ENCODE measurements around the gene SETD3. TPM values are rescaled to one million over a fixed set of nuclear protein-coding genes. Genes with fewer than 3 reads are reported as not detected.

The SETD3 gene
- total RNA-seq, 1 experiment from 2014 or later: 90.3 TPM

GRCh38 chr14:99473458-99473857 is 7.2 kb downstream of the SETD3 start:
- peaks cover 100% of the 10 kb centered on the region for H3K79me2 ChIP-seq (ENCODE audit: low read length)
- H3K36me3 ChIP-seq (ENCODE audit: insufficient read depth, low read length): 0 out of 2 replicates have a peak, but pooled peaks cover 6% of the 10 kb centered on the region
- H3K27me3 ChIP-seq (ENCODE audit: low read length): no peaks in the 10 kb centered on the region
- H3K9me3 ChIP-seq (ENCODE audit: low read length): no peaks in the 10 kb centered on the region
- no peaks in the 10 kb centered on the region for H3K9me2 ChIP-seq (replicated peaks; ENCODE audit: insufficient read depth, low read length)
- peak overlapping the region; percentile 58 for H3K4me2 ChIP-seq (ENCODE audit: low read depth, low read length, poor library complexity, severe bottlenecking)
- H3K4me1 ChIP-seq (ENCODE audit: low read length): peaks cover 97% of the 10 kb centered on the region
- H4K20me1 ChIP-seq (ENCODE audit: insufficient read depth, low read depth, low read length): peaks cover 54% of the 10 kb centered on the region
- no peak overlapping the region for H2AFZ ChIP-seq (ENCODE audit: low read length)
- DNase-seq: no peak
- H3K27ac ChIP-seq (ENCODE audit: low read length): peak overlapping the region; percentile 23
- H3K4me3 ChIP-seq (ENCODE audit: low read length): peak overlapping the region; percentile 1; the same call in 1 of the 2 replicates
- H3K9ac ChIP-seq (ENCODE audit: low read length): peak overlapping the region; percentile 36

GRCh38 chr14:99472937-99473336 is 7.7 kb downstream of the SETD3 start:
- peak overlapping the region; percentile 1; the same call in 1 of the 2 replicates for H3K4me3 ChIP-seq (ENCODE audit: low read length)
- peaks cover 100% of the 10 kb centered on the region for H3K79me2 ChIP-seq (ENCODE audit: low read length)
- no peak overlapping the region; the same call in 1 of the 2 replicates for H3K9ac ChIP-seq (ENCODE audit: low read length)
- H2AFZ ChIP-seq (ENCODE audit: low read length): no peak overlapping the region
- peak overlapping the region; percentile 58 for H3K4me2 ChIP-seq (ENCODE audit: low read depth, low read length, poor library complexity, severe bottlenecking)
- H3K9me2 ChIP-seq (replicated peaks; ENCODE audit: insufficient read depth, low read length): no peaks in the 10 kb centered on the region
- peaks cover 58% of the 10 kb centered on the region for H4K20me1 ChIP-seq (ENCODE audit: insufficient read depth, low read depth, low read length)
- peak overlapping the region; percentile 23 for H3K27ac ChIP-seq (ENCODE audit: low read length)
- no peaks in the 10 kb centered on the region for H3K9me3 ChIP-seq (ENCODE audit: low read length)
- H3K4me1 ChIP-seq (ENCODE audit: low read length): peaks cover 97% of the 10 kb centered on the region
- DNase-seq: no peak
- 0 out of 2 replicates have a peak, but pooled peaks cover 6% of the 10 kb centered on the region for H3K36me3 ChIP-seq (ENCODE audit: insufficient read depth, low read length)
- H3K27me3 ChIP-seq (ENCODE audit: low read length): no peaks in the 10 kb centered on the region

- no peak for DNase-seq
- peak overlapping the region; percentile 58 for H3K4me2 ChIP-seq (ENCODE audit: low read depth, low read length, poor library complexity, severe bottlenecking)
- H3K4me3 ChIP-seq (ENCODE audit: low read length): no peak overlapping the region
- H4K20me1 ChIP-seq (ENCODE audit: insufficient read depth, low read depth, low read length): peaks cover 68% of the 10 kb centered on the region
- H3K27ac ChIP-seq (ENCODE audit: low read length): peak overlapping the region; percentile 23; the same call in 1 of the 2 replicates
- no peaks in the 10 kb centered on the region for H3K9me2 ChIP-seq (replicated peaks; ENCODE audit: insufficient read depth, low read length)
- no peak overlapping the region for H2AFZ ChIP-seq (ENCODE audit: low read length)
- no peaks in the 10 kb centered on the region for H3K9me3 ChIP-seq (ENCODE audit: low read length)
- 0 out of 2 replicates have a peak, but pooled peaks cover 6% of the 10 kb centered on the region for H3K36me3 ChIP-seq (ENCODE audit: insufficient read depth, low read length)
- no peaks in the 10 kb centered on the region for H3K27me3 ChIP-seq (ENCODE audit: low read length)
- no peak overlapping the region for H3K9ac ChIP-seq (ENCODE audit: low read length)
- peaks cover 99% of the 10 kb centered on the region for H3K4me1 ChIP-seq (ENCODE audit: low read length)
- H3K79me2 ChIP-seq (ENCODE audit: low read length): peaks cover 100% of the 10 kb centered on the region
Measured at GRCh38 chr14:99471731-99472130, 8.9 kb downstream of the SETD3 start.

GRCh38 chr14:99468836-99469592 is 11.6 kb downstream of the SETD3 start:
- Histone ChIP-seq H3K9me2 (replicated peaks; ENCODE audit: insufficient read depth, low read length) (no peaks in the 10 kb centered on the region), H2AFZ (ENCODE audit: low read length) (no peak overlapping the region), H3K4me3 (ENCODE audit: low read length) (no peak overlapping the region), H3K9ac (ENCODE audit: low read length) (no peak overlapping the region), H4K20me1 (ENCODE audit: insufficient read depth, low read depth, low read length) (peaks cover 63% of the 10 kb centered on the region), H3K79me2 (ENCODE audit: low read length) (peaks cover 99% of the 10 kb centered on the region), H3K4me2 (ENCODE audit: low read depth, low read length, poor library complexity, severe bottlenecking) (no peak overlapping the region), H3K27ac (ENCODE audit: low read length) (no peak overlapping the region), H3K4me1 (ENCODE audit: low read length) (peaks cover 100% of the 10 kb centered on the region), H3K9me3 (ENCODE audit: low read length) (no peaks in the 10 kb centered on the region), H3K36me3 (ENCODE audit: insufficient read depth, low read length) (no peaks in the 10 kb centered on the region; the same call in 1 of the 2 replicates), H3K27me3 (ENCODE audit: low read length) (no peaks in the 10 kb centered on the region)
- no peak for DNase-seq

GRCh38 chr14:99468081-99468480 is 12.6 kb downstream of the SETD3 start:
- Histone ChIP-seq H3K9ac (ENCODE audit: low read length) (no peak overlapping the region; the same call in 1 of the 2 replicates), H4K20me1 (ENCODE audit: insufficient read depth, low read depth, low read length) (peaks cover 57% of the 10 kb centered on the region), H3K36me3 (ENCODE audit: insufficient read depth, low read length) (peaks cover 8% of the 10 kb centered on the region; the same call in 1 of the 2 replicates), H2AFZ (ENCODE audit: low read length) (no peak overlapping the region), H3K9me2 (replicated peaks; ENCODE audit: insufficient read depth, low read length) (no peaks in the 10 kb centered on the region), H3K27ac (ENCODE audit: low read length) (peak overlapping the region; percentile 33; the same call in 1 of the 2 replicates), H3K4me3 (ENCODE audit: low read length) (no peak overlapping the region), H3K4me1 (ENCODE audit: low read length) (peaks cover 93% of the 10 kb centered on the region), H3K9me3 (ENCODE audit: low read length) (no peaks in the 10 kb centered on the region), H3K79me2 (ENCODE audit: low read length) (peaks cover 99% of the 10 kb centered on the region), H3K27me3 (ENCODE audit: low read length) (no peaks in the 10 kb centered on the region), H3K4me2 (ENCODE audit: low read depth, low read length, poor library complexity, severe bottlenecking) (peak overlapping the region; percentile 12)
- no peak for DNase-seq

- Histone ChIP-seq H3K9me3 (ENCODE audit: low read length) (no peaks in the 10 kb centered on the region), H3K79me2 (ENCODE audit: low read length) (peaks cover 98% of the 10 kb centered on the region), H4K20me1 (ENCODE audit: insufficient read depth, low read depth, low read length) (peaks cover 57% of the 10 kb centered on the region), H3K9ac (ENCODE audit: low read length) (peak overlapping the region; percentile 20; the same call in 1 of the 2 replicates), H3K36me3 (ENCODE audit: insufficient read depth, low read length) (peaks cover 12% of the 10 kb centered on the region), H3K4me3 (ENCODE audit: low read length) (no peak overlapping the region), H3K9me2 (replicated peaks; ENCODE audit: insufficient read depth, low read length) (no peaks in the 10 kb centered on the region), H3K27ac (ENCODE audit: low read length) (peak overlapping the region; percentile 33), H2AFZ (ENCODE audit: low read length) (no peak overlapping the region), H3K4me2 (ENCODE audit: low read depth, low read length, poor library complexity, severe bottlenecking) (peak overlapping the region; percentile 12), H3K4me1 (ENCODE audit: low read length) (peaks cover 91% of the 10 kb centered on the region), H3K27me3 (ENCODE audit: low read length) (no peaks in the 10 kb centered on the region)
- no peak for DNase-seq
Measured at GRCh38 chr14:99467336-99468078, 13.2 kb downstream of the SETD3 start.

GRCh38 chr14:99466758-99467157 is 13.9 kb downstream of the SETD3 start:
- H3K36me3 ChIP-seq (ENCODE audit: insufficient read depth, low read length): peaks cover 19% of the 10 kb centered on the region
- H3K27ac ChIP-seq (ENCODE audit: low read length): 0 out of 2 replicates have a peak overlapping the region, but pooled peaks have one; percentile 33
- H3K79me2 ChIP-seq (ENCODE audit: low read length): peaks cover 98% of the 10 kb centered on the region
- H3K4me2 ChIP-seq (ENCODE audit: low read depth, low read length, poor library complexity, severe bottlenecking): no peak overlapping the region
- no peaks in the 10 kb centered on the region for H3K9me2 ChIP-seq (replicated peaks; ENCODE audit: insufficient read depth, low read length)
- no peak overlapping the region for H3K9ac ChIP-seq (ENCODE audit: low read length)
- H3K27me3 ChIP-seq (ENCODE audit: low read length): no peaks in the 10 kb centered on the region
- no peak overlapping the region for H2AFZ ChIP-seq (ENCODE audit: low read length)
- H3K4me1 ChIP-seq (ENCODE audit: low read length): peaks cover 91% of the 10 kb centered on the region
- peaks cover 51% of the 10 kb centered on the region for H4K20me1 ChIP-seq (ENCODE audit: insufficient read depth, low read depth, low read length)
- no peak for DNase-seq
- H3K4me3 ChIP-seq (ENCODE audit: low read length): no peak overlapping the region
- no peaks in the 10 kb centered on the region for H3K9me3 ChIP-seq (ENCODE audit: low read length)

GRCh38 chr14:99465288-99465687 is 15.4 kb downstream of the SETD3 start:
- H3K36me3 ChIP-seq (ENCODE audit: insufficient read depth, low read length): peaks cover 29% of the 10 kb centered on the region
- no peak for DNase-seq
- H3K4me3 ChIP-seq (ENCODE audit: low read length): no peak overlapping the region
- H4K20me1 ChIP-seq (ENCODE audit: insufficient read depth, low read depth, low read length): peaks cover 37% of the 10 kb centered on the region
- H3K79me2 ChIP-seq (ENCODE audit: low read length): peaks cover 98% of the 10 kb centered on the region
- H3K27me3 ChIP-seq (ENCODE audit: low read length): no peaks in the 10 kb centered on the region
- H3K9me2 ChIP-seq (replicated peaks; ENCODE audit: insufficient read depth, low read length): no peaks in the 10 kb centered on the region
- peaks cover 85% of the 10 kb centered on the region for H3K4me1 ChIP-seq (ENCODE audit: low read length)
- H3K27ac ChIP-seq (ENCODE audit: low read length): peak overlapping the region; percentile 72
- H3K4me2 ChIP-seq (ENCODE audit: low read depth, low read length, poor library complexity, severe bottlenecking): peak overlapping the region; percentile 10
- no peak overlapping the region for H2AFZ ChIP-seq (ENCODE audit: low read length)
- no peak overlapping the region for H3K9ac ChIP-seq (ENCODE audit: low read length)
- H3K9me3 ChIP-seq (ENCODE audit: low read length): no peaks in the 10 kb centered on the region

Data from Karpas-422 (cell line).